Fibroblast of the conjunctiva (primary cell): ENCODE measurements around the gene DPM3.
A peak's percentile ranks its signal among the peaks of the same experiment; 100 is the strongest.
"Not testable (repeated sequence)": the region's sequence is repeated elsewhere in the genome, so short reads cannot be mapped to it uniquely, and the experiment has no call there.

ENCODE experiments used
- DNase-seq: peaks from one replicate; pipeline ENCODE4 v3.0.0-alpha.2; 2010; ENCODE audit warnings: low read depth

The DPM3 gene

GRCh38 chr1:155158991-155159390 lies 18.7 kb upstream of the DPM3 start:
- no peak for DNase-seq

DNA sequence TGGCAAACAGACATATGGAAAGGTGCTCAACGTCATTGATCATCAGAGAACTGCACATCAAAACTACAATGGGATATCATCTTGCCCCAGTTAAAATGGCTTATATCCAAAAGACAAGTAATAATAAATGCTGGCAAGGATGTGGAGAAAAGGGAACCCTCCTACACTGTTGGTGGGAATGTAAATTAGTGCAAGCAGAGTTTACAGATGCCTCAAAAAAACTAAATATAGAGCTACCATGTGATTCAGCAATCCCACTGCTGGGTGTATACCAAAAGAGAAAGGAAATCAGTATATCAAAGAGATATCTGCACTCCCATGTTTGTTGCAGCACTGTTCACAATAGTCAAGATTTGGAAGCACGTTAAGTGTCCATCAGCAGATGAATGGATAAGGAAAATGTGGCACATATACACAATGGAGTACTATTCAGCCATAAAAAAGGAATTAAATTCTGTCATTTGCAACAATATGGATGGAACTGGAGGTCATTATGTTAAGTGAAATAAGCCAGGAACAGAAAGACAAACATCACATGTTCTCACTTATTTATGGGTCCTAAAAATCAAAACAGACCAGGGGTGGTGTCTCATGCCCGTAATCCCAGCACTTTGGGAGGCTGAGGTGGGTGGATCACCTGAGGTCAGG lies 15.8 kb upstream of the DPM3 start:
- not testable (repeated sequence) for DNase-seq

- DNase-seq, result no peak
Measured at GRCh38 chr1:155145491-155145890, 5.2 kb upstream of the DPM3 start.

DNA sequence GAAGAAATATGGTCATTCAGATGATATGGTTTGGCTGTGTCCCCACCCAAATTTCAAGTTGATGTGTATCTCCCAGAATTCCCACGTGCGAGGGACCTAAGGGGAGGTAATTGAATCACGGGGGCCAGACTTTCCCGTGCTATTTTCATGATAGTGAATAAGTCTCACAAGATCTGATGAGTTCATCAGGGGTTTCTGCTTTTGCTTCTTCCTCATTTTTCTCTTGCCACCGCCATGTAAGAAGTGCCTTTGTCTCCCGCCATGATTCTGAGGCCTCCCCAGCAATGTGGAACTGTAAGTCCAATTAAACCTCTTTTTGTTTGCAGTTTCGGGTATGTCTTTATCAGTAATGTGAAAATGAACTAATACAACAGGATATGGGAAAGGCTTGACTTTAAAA lies 1.4 kb upstream of the DPM3 start:
- DNase-seq, result no peak

DNA sequence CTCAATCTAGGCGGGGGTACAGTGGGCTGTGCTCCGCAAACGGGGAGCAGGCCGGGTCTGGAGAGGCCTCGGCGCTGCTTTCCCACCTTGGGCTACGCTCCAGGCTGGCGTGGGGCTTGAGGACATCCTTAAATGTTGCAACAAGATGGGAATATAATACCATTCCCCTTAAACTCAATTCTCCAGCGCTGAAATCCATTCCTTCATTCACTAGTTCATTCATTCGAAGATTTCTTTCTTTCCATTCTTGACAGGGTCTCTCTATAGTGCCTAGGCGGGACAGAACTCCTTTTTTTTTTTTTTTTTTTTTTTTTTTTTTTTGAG lies 261 bp upstream of the DPM3 start:
- no peak for DNase-seq

GRCh38 chr1:155137154-155137949 lies 3.0 kb downstream of the DPM3 start:
- no peak for DNase-seq

DNA sequence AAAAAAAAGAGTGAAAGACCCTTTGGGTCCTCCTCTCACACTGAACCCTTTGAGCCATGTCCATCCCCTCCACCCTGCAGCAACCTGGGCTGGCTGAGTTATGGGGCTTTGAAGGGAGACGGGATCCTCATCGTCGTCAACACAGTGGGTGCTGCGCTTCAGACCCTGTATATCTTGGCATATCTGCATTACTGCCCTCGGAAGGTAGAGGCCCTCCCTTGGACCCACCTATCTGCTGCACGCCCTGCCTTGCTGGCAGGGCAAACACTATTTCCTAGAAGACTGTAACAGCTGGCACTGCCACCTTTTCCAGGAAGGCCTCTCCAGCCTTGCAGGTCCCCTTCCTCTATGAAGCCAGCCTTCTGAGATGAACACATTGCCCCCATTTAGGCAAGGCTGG lies 3.6 kb downstream of the DPM3 start:
- no peak for DNase-seq

- peak; percentile 86 for DNase-seq
Measured at GRCh38 chr1:155135415-155136028, 4.8 kb downstream of the DPM3 start, which contains the start of gene SLC50A1. SLC50A1 (plus strand) TSS chr1:155135852; CDS start chr1:155135912, 60 bp downstream.

DNA sequence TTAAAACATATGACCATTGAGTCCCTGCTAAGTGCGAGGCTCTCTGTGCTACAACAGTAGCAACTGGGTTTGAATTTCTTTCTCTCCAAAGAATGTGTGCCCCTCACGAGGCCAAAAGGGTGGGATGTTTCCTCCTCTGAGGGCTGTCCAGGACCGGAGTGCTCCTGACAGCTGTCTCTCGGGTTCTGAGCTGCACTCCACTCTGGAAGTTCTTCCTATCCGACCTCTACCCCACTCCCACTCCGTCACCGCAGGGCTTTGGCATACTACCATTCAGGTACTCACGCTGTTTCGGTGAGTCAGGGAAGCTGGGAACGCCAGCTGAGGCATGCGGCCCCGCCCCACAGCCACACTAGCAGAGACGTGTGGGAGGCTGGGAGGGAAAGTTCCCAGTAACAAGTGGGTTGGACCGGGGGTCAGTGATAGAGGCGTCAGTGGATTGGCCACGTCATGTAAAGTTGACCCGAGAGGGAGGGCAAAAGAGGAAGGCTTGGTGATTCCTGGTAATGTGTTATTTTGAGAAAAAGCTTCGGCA lies 5.4 kb downstream of the DPM3 start:
- peak; percentile 77 for DNase-seq

GRCh38 chr1:155134322-155134721 lies 6.0 kb downstream of the DPM3 start:
- no peak for DNase-seq

- no peak for DNase-seq
Measured at GRCh38 chr1:155133799-155134281, 6.5 kb downstream of the DPM3 start.

DNA sequence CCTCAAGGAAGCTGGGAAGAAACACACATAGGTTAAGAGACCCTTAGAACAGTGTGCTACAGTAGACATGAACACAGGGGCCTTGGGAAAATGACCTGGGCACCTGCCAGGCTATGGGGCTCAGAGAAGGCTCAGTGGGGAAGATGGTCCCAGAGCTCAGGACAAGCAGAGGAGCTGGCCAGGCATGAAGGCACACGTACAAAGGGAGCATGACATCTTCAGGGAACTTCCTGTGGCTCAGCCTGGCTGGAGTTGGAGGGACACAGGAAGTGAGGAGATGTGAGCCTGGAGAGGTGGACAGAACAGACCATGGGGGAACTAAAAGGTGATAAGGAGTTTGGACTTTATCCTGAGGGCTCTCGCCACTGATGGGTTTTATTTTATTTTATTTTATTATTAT lies 8.5 kb downstream of the DPM3 start:
- no peak for DNase-seq

GRCh38 chr1:155131285-155131684 lies 9.0 kb downstream of the DPM3 start:
- DNase-seq, result no peak

DNA sequence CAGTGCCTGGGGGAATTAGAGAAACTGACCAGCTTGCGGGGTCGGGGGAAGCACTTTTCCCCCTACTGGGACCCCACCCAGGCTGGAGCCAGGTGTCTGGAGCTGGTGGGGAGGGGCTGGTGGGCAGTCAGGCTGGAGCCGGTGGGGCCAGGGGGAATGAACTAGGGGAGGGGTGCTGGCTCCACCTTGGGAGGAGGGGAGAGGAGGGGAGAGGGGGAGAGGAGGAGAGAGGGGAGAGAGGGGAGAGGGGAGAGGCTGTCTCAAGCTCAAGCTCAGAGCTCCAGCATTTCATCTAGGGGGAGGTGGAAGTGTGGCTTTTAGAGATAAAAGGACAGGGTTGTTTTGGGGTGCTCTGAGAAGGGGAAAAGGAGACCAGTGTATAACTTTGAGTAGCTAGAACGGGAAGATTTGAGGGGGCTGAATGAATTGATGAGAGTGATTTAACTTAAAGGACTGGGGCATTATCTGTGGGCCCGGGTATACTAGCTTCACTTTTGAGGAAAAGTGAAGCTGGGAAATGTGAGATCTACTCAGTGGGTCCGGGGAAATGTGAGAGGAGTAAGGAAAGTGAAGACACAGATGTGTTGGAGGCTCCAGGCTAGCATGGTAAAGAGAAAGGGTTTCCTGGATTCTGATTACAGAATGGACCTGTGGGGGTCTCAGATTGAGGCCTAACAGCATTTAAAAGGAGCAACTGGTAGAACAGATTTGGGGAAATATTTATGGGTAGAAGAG lies 9.9 kb downstream of the DPM3 start:
- DNase-seq, result no peak

DNA sequence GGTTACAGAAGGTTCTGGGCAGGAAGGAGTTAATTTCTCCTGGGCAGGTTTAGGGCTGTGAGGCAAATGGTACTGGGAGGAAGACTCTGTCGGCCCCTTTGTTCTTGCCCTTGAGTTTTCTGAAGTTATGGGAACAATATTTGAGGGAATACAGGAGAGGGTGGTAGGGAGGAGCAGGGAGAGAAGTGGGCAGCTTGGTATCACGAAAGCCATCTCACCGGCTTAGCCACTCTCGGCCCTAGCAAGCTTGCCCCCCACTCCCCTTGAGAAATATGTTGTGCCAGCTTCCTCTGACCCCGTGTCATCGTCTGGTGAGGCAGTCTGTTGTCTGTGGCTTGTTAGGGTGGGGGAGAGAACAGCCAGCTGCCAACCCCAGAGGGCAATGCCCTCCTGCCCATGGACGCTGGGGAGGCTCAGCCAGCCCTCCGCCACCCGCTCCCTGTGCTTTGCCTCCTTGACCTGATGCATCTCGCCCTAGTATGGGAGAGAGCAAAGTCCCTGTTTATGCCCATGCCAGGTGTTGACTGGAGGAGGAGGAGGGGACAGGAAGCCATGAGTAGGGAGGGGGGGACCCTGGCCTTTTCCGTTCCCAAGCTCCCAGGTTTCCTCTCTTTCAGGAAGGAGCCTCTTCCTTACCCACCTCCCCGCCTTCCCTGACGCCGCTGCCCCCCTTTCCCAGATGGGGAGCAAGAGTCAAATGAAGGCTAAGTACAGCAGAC lies 11.4 kb downstream of the DPM3 start:
- DNase-seq, result no peak

DNA sequence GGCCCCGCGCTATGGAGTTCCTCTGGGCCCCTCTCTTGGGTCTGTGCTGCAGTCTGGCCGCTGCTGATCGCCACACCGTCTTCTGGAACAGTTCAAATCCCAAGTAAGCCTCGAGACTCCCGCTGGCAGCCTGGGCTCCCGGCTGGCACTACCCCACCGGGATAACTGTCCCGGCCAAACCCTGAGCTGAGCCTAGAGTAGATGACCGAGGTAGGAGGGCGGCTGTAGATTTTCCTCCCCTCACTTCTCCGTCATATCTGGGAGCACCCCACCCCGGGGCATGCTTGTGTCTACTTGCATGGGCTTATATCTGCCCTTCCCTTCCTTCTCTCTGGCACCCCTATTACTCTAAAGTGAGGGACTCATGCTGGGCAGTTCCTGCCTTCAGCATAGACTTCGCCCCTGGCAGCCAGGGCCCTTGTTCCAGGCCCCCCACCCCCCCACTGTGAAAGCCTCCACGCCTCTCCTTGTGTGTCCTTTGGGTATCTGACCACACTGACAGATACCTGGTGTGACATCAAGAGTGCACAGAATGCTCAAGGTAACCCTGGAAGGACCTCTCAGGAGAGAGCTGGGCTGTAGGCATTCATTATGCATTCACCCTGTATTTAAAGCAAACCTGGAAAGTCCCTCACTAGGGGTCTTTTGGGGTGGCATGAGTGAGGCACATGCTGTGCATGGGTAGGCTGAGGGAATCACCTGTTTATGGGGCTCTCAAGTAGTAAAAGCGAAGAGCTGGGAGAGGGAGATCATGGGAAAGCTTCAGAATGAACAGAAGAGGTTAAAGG lies 12.2 kb downstream of the DPM3 start:
- DNase-seq, result no peak

DNA sequence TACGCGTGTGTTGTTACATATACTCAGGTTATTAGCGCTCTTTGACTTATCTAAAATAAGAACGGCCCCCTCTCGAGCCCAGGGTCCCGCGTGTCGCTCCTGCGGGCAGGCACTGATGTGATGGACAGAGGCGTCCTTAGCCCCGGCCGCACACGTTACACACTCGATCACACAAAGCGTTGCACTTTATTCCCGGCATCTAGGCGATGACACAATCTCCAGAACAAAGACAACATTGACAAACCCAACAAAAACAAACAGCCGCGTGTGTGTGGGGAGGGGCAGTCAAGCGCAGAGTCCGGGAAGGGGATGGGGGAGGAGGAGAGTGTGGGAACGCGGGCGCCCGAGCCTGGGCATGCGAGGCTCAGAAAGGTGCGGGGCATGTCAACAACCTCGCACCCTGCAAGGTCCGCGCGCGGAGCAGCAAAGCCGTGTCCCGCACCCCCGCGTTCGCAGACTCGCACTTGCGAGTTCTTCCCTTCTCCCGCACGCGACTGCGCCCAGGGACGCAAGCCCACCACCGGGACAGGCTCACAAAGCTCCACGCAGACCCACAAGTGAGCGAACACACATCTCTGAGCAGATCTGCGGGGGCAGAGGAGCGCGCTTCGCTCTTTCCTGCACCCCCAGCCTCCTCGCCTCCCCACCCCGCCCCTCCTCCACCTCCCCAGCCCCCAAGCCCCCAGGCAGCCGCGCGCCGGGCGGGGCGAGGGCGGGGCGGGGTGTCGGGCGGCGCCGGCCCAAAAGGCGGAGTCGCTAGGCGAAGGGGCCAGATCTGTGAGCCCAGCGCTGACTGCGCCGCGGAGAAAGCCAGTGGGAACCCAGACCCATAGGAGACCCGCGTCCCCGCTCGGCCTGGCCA lies 13.0 kb downstream of the DPM3 start, which contains the start of gene EFNA1:
Gene EFNA1 (plus strand): TSS at position 772 of the 862 bp plus-strand sequence. CDS start 102 bp downstream, outside the sequence.
- no peak for DNase-seq

DNA sequence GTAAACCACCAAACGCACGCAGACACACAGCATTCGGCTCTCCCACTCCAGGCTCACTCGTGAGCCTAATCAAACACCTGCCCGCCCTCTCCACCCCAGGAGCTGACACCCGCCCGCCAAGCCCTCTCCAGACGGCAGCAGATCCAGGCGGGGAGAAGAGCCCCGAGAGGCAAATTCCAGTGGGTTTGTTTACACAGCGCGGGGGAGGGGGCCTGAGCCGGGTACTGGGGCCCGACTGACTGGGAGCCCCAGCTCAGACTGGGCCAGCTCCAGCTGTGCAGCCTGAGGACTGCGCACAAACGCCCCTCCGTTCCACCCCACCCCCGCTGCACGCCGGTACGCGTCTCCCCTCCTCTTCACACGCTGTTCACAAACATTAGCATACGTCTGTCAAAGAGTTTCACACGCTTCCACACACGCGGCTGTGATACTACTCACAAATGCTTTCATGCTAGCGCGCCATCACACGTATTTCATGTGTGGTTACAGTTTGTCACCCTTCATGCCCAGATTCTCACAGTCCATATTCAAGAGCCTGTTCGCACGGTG lies 13.7 kb downstream of the DPM3 start:
- DNase-seq, result no peak

DNA sequence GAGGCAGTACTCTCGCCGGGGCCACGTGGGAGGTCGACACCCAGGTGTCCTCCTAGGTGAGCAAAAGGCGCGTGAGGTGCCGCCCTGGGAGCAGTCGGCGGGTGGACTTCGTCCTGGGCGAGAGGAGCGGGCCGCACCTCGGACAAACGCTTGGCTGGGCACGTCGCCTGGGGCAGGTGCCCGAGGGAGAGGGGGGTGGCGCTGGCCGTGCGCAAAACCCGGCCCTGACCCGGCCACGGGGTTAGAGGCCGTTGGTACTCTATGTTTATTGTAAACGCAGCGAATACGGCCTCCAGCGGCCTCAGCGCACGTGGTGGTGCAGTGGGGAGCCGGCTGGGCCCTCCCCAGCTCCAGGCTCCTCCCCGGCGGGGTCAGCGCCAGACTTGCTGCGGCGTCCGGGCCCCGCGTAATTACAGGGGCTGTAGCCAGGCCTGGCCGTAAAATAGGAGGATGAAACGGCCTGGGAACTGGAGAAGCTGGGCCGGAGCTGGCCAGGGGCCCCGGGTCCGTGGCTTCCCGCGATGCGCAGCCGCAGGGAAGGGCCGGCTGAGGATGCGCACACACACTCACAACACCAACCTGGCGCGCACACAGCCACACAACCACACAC lies 14.3 kb downstream of the DPM3 start:
- DNase-seq, result no peak
